Esophagus muscularis mucosa (tissue), 3 donors: ENCODE measurements around the gene MST1R.

Source experiments
- POLR2A ChIP-seq: fragments of 450-650 bp; IDR thresholded peaks from one replicate; pipeline ENCODE4 v1.6.1; 2017; ENCODE audit warnings: antibody characterized with exemption, moderate library complexity, mild to moderate bottlenecking, low read depth
- TF ChIP-seq, protein P1 (sequence below), 3 experiments: fragments of 200-600 bp in 2 of 3; fragments of 450-650 bp in 1 of 3; sonication (generic) in 2 of 3; IDR thresholded peaks; one replicate each; pipeline ENCODE4 v1.5.1; 2017 to 2019; ENCODE audit warnings: antibody characterized with exemption in 3 of 3, mild to moderate bottlenecking in 2 of 3, moderate library complexity in 1 of 3

- TF ChIP-seq, protein P1, sequence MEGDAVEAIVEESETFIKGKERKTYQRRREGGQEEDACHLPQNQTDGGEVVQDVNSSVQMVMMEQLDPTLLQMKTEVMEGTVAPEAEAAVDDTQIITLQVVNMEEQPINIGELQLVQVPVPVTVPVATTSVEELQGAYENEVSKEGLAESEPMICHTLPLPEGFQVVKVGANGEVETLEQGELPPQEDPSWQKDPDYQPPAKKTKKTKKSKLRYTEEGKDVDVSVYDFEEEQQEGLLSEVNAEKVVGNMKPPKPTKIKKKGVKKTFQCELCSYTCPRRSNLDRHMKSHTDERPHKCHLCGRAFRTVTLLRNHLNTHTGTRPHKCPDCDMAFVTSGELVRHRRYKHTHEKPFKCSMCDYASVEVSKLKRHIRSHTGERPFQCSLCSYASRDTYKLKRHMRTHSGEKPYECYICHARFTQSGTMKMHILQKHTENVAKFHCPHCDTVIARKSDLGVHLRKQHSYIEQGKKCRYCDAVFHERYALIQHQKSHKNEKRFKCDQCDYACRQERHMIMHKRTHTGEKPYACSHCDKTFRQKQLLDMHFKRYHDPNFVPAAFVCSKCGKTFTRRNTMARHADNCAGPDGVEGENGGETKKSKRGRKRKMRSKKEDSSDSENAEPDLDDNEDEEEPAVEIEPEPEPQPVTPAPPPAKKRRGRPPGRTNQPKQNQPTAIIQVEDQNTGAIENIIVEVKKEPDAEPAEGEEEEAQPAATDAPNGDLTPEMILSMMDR (IDR thresholded peaks at IDR 0.05): no peak
- TF ChIP-seq POLR2A: no peak
These were observed 34.7 kb downstream of the MST1R start for GRCh38 chr3:49868862-49869466.
